ENCODE results near the gene TEX36.
A peak's percentile ranks its signal among the peaks of the same experiment; 100 is the strongest.
"Not testable (repeated sequence)": the region's sequence is repeated elsewhere in the genome, so short reads cannot be mapped to it uniquely, and the experiment has no call there.

Gene TEX36

GRCh38 chr10:125691160-125691981 lies 8.4 kb upstream of the TEX36 start:
- DNase-seq: no peak

DNA sequence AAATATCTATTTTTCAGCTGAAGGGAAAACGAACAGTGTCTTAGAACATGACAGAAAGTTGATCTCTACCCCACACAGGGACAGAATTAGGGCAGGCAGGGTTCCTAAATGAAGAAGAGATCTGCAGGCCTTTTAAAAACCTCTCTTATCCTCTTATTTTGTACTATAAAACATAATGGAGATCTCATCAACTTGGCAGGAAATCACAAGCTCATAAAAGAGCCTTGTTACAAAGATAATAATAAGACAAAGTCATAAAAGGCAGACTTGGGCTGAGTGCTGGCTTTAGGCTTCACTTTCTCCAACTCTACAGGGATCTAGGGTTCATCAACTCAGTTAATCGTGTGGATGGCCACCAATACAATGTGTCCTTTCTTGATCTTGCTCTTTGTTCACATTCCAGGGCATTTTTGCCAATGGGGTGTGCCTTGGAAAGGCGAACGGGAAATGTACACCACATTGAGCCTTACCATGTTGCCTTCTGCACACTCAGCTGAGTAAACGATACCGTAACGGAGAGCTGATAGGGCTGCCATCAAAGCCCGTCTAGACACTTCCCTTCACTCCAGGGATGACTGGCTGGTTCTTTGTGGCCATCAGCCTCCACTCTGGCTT lies 7.1 kb upstream of the TEX36 start:
- DNase-seq: no peak

DNA sequence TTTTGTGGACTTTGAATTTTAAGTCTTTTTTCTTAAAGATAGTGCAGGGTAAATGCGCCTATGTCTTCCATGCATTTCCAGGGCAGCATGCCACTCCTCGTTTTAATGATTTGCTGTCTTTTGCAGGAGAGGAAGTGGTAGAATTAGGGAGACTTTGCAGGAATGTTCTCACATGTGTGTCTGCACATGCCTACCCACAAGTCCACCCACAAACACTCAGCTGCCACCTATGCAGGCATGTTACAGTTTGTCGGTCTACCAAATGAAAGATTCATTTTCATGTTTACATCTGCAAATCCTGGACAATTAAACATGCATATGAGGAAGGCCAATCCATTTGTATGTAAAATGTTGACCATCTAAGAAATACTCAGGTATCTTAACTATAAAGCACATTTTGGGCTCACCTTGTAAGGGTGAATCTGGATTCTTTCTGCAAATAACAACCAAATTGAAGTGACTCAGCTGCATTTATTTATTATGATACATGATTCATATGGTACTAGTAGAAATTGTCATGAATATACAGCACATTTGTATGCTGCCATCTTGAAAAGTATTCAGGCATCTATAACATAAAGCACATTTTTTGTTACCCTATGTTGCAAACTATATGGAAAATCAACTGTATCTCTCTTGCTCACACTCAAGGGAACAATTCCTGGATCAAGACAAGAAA lies 4.7 kb upstream of the TEX36 start:
- DNase-seq: no peak

GRCh38 chr10:125684581-125684980 lies 1.6 kb upstream of the TEX36 start:
- DNase-seq: no peak

DNA sequence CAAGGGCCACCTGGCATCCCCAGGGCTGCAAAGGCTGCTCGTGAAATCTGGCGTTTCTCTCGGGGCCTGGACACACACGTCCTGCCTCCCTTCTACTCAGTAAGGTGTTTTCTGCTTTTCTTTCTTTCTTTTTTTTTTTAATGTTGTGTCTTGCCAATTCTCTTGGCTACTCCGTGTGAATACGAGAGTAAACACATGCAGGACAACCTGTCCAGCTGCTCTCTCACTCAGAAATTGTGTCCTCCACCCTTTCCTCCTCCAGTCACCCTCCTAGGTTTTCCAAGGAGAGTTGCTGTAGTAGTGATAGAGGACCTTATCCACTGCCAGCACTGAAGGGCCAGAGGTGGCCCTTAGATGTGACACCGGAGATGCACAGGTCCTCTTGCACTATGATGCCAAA lies 858 bp upstream of the TEX36 start:
- no peak for DNase-seq

- no peak for DNase-seq
These were observed 3.5 kb downstream of the TEX36 start for GRCh38 chr10:125679436-125679835.

DNA sequence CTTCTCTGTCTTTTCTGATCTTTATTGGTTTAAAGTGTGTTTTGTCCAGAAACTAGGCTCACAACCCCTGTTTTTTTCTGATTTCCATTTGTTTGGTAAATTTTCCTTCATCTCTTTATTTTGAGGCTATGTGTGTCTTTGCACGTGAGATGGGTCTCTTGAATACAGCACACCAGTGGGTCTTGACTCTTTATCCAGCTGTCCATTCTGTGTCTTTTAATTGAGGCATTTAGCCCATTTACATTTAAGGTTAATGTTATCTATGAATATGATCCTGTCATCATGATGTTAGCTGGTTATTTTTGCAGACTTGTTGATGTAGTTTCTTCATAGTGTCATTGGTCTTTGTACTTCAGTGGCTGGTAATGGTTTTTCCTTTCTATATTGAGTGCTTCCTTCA lies 10.1 kb downstream of the TEX36 start:
- DNase-seq: no peak

DNA sequence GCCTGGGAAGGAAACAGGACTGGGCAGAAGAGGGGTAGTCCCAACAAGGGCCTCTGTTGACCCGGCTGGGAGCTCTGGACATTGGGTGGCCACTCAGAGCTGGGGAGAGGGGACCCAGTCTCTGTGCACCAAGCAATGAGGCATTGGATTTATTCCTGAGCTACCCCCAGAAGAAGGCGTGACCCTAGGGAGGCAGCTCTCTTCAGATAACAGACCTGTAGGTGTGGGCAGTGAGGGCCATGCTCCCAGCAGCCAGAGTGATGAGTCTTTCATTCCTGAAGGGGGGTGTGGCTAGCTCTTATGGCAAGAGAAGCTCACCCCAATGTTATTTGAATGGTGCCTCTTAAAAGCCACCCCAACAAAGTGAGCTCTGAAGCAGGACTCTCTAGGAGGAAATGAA lies 20.4 kb downstream of the TEX36 start:
- DNase-seq: no peak

- DNase-seq: no peak
These were observed 20.9 kb downstream of the TEX36 start for GRCh38 chr10:125661941-125662515.

GRCh38 chr10:125661431-125661940 lies 21.5 kb downstream of the TEX36 start:
- no peak for DNase-seq

GRCh38 chr10:125659071-125659470 lies 23.9 kb downstream of the TEX36 start:
- DNase-seq: no peak

GRCh38 chr10:125656523-125656922 lies 26.4 kb downstream of the TEX36 start:
- DNase-seq: no peak

DNA sequence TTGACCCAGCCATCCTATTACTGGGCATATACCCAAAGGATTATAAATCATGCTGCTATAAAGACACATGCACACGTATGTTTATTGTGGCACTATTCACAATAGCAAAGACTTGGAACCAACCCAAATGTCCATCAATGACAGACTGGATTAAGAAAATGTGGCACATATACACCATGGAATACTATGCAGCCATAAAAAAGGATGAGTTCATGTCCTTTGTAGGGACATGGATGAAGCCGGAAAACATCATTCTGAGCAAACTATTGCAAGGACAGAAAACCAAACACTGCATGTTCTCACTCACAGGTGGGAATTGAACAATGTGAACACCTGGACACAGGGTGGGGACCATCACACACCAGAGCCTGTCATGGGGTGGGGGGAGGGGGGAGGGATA lies 29.9 kb downstream of the TEX36 start:
- DNase-seq: not testable (repeated sequence)

DNA sequence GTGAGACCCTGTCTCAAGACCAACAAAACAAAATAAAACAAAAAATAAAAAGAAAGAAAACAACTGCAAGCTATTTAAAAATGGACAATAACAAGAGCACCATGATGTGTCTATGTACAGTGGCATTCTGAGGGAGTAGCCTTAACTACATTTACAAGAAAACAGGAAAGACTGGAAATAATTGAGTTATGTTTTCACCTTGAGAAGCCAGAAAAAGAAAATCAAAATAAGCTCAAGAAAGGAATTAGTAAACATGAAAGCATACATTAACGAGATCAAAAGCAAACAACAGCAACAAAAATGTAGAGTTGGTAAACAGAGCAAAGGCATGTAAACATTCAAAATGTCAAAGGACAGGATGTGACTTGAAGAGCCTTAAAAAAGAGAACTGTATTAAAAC lies 36.7 kb downstream of the TEX36 start:
- DNase-seq: no peak

- no peak for DNase-seq
These were observed 41.6 kb downstream of the TEX36 start for GRCh38 chr10:125641398-125641797.

- no peak for DNase-seq
These were observed 42.3 kb downstream of the TEX36 start for GRCh38 chr10:125640653-125641052.

DNA sequence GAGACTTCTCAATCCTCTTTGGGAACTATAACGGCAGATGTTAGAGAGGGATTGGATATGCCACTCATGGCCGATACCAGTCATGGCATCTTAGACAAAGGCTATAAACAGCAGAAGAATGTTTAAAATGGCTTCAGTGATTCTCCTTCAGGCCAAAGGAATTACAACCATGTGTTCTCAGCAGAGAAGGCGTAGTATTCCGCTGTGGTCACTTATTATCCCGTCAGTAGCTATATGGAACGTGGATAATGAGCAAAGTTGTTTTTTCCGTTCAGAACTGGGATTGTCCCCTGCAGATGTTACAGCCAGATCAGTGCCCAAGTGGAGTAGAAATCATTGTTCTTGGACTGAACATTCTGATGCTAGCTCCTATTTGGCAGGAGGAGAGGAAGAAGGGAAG lies 43.1 kb downstream of the TEX36 start:
- no peak for DNase-seq

DNA sequence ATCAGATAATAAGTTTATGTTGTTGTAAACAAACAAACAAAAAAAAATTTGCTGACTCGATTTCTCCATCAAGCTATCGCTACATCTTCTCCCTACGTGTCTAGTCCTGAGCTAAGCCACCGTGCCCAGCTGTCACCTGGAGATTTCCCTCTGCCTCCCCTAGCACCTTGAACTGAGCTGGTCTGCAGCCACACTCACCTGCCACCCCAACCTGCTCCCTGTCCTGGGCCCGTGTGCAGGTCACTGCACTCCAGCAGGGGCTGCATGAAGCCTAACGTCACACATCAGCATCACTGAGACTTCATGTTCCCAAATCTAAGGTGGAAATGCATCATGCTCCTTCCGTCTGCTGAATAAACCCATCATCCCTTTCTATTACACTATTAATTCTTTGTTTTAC lies 44.4 kb downstream of the TEX36 start:
- no peak for DNase-seq

GRCh38 chr10:125637496-125637895 lies 45.5 kb downstream of the TEX36 start:
- DNase-seq: no peak

DNA sequence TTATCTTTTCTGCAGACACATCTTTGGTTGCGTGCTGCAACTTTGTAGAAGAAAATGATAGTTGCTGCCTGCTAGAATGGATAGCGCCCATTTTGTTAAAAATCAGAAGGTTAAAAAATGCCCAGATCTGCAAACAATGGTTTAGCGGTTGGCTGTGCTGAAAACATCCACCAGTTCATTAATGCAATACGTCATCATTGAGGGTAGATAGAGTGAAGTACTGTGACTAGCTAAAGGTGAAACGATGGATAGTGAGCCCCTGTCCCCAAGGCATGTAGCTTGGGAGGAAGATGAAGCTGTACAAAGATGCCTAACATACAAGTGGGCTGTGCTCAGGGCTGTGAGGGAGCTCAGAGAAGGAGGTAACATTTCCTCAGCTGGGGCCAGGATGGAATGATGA lies 48.4 kb downstream of the TEX36 start:
- DNase-seq: no peak

- peak; percentile 16 for DNase-seq
These were observed 49.4 kb downstream of the TEX36 start for GRCh38 chr10:125633517-125633999.

GRCh38 chr10:125631806-125632205 lies 51.2 kb downstream of the TEX36 start:
- DNase-seq: no peak

- DNase-seq: no peak
These were observed 53.1 kb downstream of the TEX36 start for GRCh38 chr10:125629758-125630376.

Data from NCI-H774 (cell line).